ENCODE results near the gene C3orf62.

Gene C3orf62

DNA sequence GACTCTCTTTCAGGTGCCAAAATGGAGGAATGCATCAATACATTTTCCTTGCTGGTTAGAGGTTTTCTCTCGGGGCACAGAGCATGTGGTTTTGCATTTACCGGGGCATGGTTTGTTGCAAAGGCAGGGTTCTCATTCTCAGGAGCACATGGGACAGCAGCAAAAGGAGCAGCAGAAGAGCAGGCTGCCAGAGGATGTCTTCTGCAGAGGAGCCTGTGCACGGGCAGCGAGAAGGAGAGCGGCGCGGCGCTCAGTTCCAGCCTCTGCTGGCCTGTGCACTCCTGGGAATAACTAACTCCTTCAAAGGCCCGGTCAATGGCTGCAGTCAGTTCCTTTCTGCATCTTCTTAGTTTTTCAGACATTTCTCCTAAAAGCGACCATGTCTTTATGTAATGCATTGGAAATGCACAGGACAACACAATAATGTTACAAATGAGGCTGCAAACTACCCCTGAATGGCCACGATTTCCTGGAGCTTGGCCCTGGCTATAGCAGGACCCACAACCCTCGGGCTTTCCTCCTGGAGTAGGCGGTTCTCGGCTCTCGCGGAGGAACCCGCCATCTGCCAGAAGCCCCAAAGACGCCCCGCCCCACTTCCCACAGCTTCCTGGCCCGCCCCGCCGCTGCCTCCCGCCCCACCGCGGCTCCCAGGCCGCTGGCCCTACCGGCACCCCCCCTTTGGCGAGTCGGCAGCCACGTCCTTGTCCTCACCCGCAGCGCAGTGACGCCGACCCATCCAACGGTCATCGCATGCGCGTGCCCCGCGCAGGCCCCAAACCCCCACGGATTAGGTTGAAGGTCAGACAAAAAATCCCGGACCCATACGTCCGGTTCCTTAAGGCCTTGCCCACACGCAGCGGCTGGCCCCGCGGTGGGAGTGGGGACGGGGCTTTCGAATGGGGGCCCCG is at the start of gene C3orf62:
Gene C3orf62, minus strand, starts transcription at position 758 of the 908 bp plus-strand sequence. Its CDS starts 360 bp downstream, at position 398.
- Histone ChIP-seq H3K27me3 (ENCODE audit: low read depth, low read length) (no peaks in the 10 kb centered on the region), H2AFZ (ENCODE audit: low read depth, low read length) (no peak within 1 kb of the TSS), H3K9ac (ENCODE audit: low read length) (no peak within 1 kb of the TSS), H3K4me2 (ENCODE audit: low read length) (no peak within 1 kb of the TSS), H4K20me1 (ENCODE audit: insufficient read depth, low read length) (no peaks in the 10 kb centered on the region), H3K9me3 (ENCODE audit: insufficient read depth, low read length) (no peaks in the 10 kb centered on the region), H3K4me3 (ENCODE audit: low read length) (no peak within 1 kb of the TSS), H3K79me2 (ENCODE audit: low read length) (no peaks in the 10 kb centered on the region), H3K27ac (ENCODE audit: low read length) (no peak within 1 kb of the TSS), H3K36me3 (replicated peaks; ENCODE audit: low read depth, low read length) (peaks cover 45% of the 10 kb centered on the region), H3K4me1 (ENCODE audit: low read length) (no peaks in the 10 kb centered on the region)
- no peak for TF ChIP-seq EZH2phosphoT487 (IDR thresholded peaks at IDR 0.05; ENCODE audit: low read depth)
- TF ChIP-seq, protein P1, sequence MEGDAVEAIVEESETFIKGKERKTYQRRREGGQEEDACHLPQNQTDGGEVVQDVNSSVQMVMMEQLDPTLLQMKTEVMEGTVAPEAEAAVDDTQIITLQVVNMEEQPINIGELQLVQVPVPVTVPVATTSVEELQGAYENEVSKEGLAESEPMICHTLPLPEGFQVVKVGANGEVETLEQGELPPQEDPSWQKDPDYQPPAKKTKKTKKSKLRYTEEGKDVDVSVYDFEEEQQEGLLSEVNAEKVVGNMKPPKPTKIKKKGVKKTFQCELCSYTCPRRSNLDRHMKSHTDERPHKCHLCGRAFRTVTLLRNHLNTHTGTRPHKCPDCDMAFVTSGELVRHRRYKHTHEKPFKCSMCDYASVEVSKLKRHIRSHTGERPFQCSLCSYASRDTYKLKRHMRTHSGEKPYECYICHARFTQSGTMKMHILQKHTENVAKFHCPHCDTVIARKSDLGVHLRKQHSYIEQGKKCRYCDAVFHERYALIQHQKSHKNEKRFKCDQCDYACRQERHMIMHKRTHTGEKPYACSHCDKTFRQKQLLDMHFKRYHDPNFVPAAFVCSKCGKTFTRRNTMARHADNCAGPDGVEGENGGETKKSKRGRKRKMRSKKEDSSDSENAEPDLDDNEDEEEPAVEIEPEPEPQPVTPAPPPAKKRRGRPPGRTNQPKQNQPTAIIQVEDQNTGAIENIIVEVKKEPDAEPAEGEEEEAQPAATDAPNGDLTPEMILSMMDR (IDR thresholded peaks at IDR 0.05; ENCODE audit: low read depth, low read length): no peak

DNA sequence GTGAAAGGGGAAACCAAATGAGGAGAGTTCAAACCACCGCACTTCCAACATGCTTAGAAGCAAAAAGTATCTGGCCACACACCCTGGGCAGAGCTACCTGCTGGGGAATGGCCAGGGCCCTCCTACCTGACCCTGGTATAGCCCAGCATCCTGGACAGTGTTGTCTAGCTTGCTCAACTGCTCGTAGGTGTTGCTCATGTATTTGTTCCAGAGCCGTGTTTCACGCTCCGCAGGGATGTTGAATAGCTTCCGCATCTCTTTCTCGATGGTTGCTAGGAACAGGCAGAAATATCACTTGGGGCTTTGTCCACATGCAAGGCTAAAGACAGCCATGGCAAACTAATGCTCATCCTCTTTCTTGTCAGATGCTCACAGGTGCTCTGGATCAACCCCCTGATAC is 47.7 kb upstream of the C3orf62 start:
- Histone ChIP-seq H3K36me3 (replicated peaks; ENCODE audit: low read depth, low read length) (peaks cover 55% of the 10 kb centered on the region), H3K27ac (ENCODE audit: low read length) (no peak overlapping the region), H3K4me3 (ENCODE audit: low read length) (no peak overlapping the region), H3K4me1 (ENCODE audit: low read length) (no peaks in the 10 kb centered on the region), H3K9ac (ENCODE audit: low read length) (no peak overlapping the region), H4K20me1 (ENCODE audit: insufficient read depth, low read length) (no peaks in the 10 kb centered on the region), H3K79me2 (ENCODE audit: low read length) (no peaks in the 10 kb centered on the region), H2AFZ (ENCODE audit: low read depth, low read length) (no peak overlapping the region), H3K9me3 (ENCODE audit: insufficient read depth, low read length) (no peaks in the 10 kb centered on the region), H3K4me2 (ENCODE audit: low read length) (no peak overlapping the region), H3K27me3 (ENCODE audit: low read depth, low read length) (no peaks in the 10 kb centered on the region)
- TF ChIP-seq, protein P1 (IDR thresholded peaks at IDR 0.05; ENCODE audit: low read depth, low read length): no peak
- no peak for TF ChIP-seq EZH2phosphoT487 (IDR thresholded peaks at IDR 0.05; ENCODE audit: low read depth)

DNA sequence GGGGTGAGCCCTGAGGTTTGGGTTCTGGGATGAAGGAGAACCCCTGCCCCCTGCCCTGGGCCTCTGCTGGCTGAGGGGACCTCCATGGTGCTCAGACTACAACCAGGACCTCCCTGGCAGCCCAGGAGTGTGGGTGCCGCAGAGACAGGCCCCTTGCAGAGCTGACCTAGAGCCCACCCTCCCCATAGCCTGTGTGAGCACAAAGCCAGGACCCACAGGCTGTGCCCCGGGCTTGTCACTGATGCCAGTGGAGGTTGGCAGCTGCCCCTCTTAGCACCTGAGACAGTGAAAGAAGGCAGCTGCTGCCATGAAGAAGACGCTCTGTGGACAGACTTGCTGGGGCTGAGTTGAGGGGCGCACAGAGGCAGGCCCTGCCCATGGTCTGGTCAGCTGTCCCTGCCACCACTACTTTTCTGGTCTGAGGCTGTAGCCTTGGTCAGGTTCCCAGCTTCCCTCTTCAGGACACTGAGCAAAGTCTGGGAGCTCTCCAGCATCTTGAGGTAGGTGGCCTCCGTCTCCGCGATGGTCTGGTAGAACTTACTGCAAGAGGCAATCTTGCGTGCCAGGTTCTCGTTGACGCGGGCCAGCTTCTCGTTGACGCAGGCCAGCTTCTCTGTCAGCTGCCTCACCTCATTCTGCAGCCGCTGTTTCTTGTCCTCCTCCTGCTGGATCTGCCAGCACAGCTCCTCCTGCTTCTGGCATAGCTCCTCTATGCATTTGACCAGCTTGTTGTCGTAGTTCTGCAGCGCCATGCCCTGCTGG is 39.8 kb upstream of the C3orf62 start:
- Histone ChIP-seq H3K27me3 (ENCODE audit: low read depth, low read length) (no peaks in the 10 kb centered on the region), H3K9me3 (ENCODE audit: insufficient read depth, low read length) (no peaks in the 10 kb centered on the region), H3K4me2 (ENCODE audit: low read length) (no peak overlapping the region), H3K27ac (ENCODE audit: low read length) (no peak overlapping the region), H3K36me3 (replicated peaks; ENCODE audit: low read depth, low read length) (peaks cover 31% of the 10 kb centered on the region), H3K4me1 (ENCODE audit: low read length) (no peaks in the 10 kb centered on the region), H3K4me3 (ENCODE audit: low read length) (no peak overlapping the region), H3K9ac (ENCODE audit: low read length) (no peak overlapping the region), H2AFZ (ENCODE audit: low read depth, low read length) (no peak overlapping the region), H4K20me1 (ENCODE audit: insufficient read depth, low read length) (no peaks in the 10 kb centered on the region), H3K79me2 (ENCODE audit: low read length) (no peaks in the 10 kb centered on the region)
- TF ChIP-seq, protein P1 (IDR thresholded peaks at IDR 0.05; ENCODE audit: low read depth, low read length): no peak
- TF ChIP-seq EZH2phosphoT487 (IDR thresholded peaks at IDR 0.05; ENCODE audit: low read depth): no peak

Measured in OCI-LY3 (cell line).